Smooth muscle cell of the pulmonary artery (primary cell): ENCODE measurements around the gene C10orf90. TPM values are rescaled to one million over a fixed set of nuclear protein-coding genes. Genes with fewer than 3 reads are reported as not detected.

Source experiments
- total RNA-seq: library from RNA; depleted of rRNA; stranded (reverse); fragments of >200 nt; gene quantifications from 2 replicates; pipeline ENCODE4 v1.2.3, GENCODE V29; 2014

Gene C10orf90
- total RNA-seq: 0.13 and 0.26 TPM in 2 replicates

GRCh38 chr10:126670056-126670894, at the start of gene C10orf90:
TSS of gene C10orf90 (minus strand) at chr10:126670693. CDS start at chr10:126670480, 213 bp downstream.

GRCh38 chr10:126387931-126388911, 282.3 kb downstream of the C10orf90 start, which contains the start of gene ADAM12:
TSS of gene ADAM12 (minus strand) at chr10:126388477. CDS start at chr10:126388145, 332 bp downstream.

Other genes with a start within 250 kb of the C10orf90 start
- 68.6 and 78.5 TPM in 2 replicates for gene DOCK1, start 234.7 kb upstream of the C10orf90 start, total RNA-seq